Stomach (tissue), 4 donors: ENCODE data around the gene ADD2.

ENCODE experiments used
- EP300 ChIP-seq: sonication (generic); formaldehyde crosslinking; IDR thresholded peaks from one replicate; pipeline ENCODE4 v1.6.1; 2017; ENCODE audit warnings: antibody characterized with exemption
- POLR2A ChIP-seq, 4 donors: fragments of 450-650 bp; IDR thresholded peaks; one replicate each; pipeline ENCODE4 v1.6.1; 2016; ENCODE audit warnings: antibody characterized with exemption in 4 of 4, control low read depth in 2 of 4, mild to moderate bottlenecking in 1 of 4, moderate library complexity in 1 of 4
- POLR2AphosphoS5 ChIP-seq, 3 donors: sonication (generic); formaldehyde crosslinking; IDR thresholded peaks; one replicate each; pipeline ENCODE4 v1.6.1; 2016; ENCODE audit warnings: antibody characterized with exemption in 3 of 3
- TF ChIP-seq, protein P1 (sequence below), 7 experiments: fragments of 450-650 bp in 4 of 7; fragments of 200-600 bp in 3 of 7; sonication (generic) in 3 of 7; IDR thresholded peaks; one replicate each; pipeline ENCODE4 v1.5.1; 2016 to 2019; ENCODE audit warnings: antibody characterized with exemption in 7 of 7, control low read depth in 2 of 7, mild to moderate bottlenecking in 1 of 7

DNA sequence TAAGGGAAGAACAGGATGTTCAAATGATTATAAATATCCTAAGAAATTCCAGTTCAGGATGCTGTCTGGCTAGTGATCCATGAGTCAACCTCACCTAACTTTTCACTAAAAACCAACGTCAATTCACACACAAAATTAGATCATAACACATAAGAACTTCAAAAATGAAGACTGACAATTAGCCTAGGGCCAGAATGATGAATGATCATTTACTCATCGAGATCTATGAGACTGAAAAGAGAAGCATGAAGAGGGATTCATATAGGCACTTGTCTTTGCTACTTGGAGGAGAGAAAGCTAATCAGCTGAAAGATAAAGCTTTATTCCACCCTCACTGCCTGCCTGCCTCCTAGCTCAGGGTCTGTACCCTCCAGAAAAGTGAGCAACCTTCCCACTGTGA, 29.8 kb downstream of the ADD2 start:
- TF ChIP-seq, protein P1, sequence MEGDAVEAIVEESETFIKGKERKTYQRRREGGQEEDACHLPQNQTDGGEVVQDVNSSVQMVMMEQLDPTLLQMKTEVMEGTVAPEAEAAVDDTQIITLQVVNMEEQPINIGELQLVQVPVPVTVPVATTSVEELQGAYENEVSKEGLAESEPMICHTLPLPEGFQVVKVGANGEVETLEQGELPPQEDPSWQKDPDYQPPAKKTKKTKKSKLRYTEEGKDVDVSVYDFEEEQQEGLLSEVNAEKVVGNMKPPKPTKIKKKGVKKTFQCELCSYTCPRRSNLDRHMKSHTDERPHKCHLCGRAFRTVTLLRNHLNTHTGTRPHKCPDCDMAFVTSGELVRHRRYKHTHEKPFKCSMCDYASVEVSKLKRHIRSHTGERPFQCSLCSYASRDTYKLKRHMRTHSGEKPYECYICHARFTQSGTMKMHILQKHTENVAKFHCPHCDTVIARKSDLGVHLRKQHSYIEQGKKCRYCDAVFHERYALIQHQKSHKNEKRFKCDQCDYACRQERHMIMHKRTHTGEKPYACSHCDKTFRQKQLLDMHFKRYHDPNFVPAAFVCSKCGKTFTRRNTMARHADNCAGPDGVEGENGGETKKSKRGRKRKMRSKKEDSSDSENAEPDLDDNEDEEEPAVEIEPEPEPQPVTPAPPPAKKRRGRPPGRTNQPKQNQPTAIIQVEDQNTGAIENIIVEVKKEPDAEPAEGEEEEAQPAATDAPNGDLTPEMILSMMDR (IDR thresholded peaks at IDR 0.05) = no peak
- TF ChIP-seq POLR2A (IDR thresholded peaks at IDR 0.05) = no peak
- TF ChIP-seq POLR2AphosphoS5 (IDR thresholded peaks at IDR 0.05) = no peak
- no peak for TF ChIP-seq EP300
